GM12872 (cell line): ENCODE results near the gene WDR91.

Experiments
- CTCF ChIP-seq: IDR thresholded peaks from 3 replicates; pipeline ENCODE4 v1.5.1; 2011; ENCODE audit warnings: low read depth, mild to moderate bottlenecking, low read length, moderate library complexity; ENCODE audit not compliant: insufficient read depth

Gene WDR91

DNA sequence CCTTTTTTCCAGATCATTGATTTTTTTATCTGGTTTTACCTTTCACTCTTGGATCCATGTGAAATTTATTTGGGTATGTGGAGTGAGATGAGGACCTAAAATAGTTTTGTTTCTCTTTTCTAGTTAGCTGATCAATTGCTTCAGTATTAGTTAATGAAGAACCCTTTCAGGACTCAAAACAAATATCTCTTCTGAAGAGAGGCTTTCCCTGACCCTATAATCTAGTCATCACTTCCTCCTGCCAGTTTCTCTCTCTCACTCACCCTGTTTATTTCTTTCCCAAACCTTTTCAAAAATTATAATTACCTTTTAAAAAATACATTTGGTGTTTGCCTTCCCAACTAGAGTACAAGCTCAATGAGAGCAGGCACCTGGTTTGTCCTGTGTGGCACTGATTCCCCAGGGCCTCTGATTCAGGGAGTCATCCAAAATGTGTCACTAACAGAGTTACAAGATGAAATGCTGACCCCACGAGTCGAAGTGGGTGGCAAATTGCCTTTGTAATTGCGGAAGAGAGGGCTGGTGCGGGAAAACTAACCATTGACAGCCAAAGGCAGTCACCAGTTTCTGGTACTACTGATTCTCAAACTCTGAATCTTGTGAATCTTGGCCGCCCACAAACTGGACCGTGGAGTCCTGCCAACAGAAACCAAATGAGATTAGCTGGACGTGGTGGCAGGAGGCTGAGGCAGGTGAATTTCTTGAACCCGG lies 61.1 kb downstream of the WDR91 start:
- TF ChIP-seq CTCF, result no peak

GRCh38 chr7:135147899-135148721 lies 63.2 kb downstream of the WDR91 start, which contains the start of gene TMEM140:
TMEM140 (plus strand) TSS chr7:135148072; CDS start chr7:135164442, 16,370 bp downstream.
- TF ChIP-seq CTCF, result no peak; the same call in 2 of the 3 replicates

- TF ChIP-seq CTCF, result no peak
These were observed 63.9 kb downstream of the WDR91 start for GRCh38 chr7:135147341-135147898.

DNA sequence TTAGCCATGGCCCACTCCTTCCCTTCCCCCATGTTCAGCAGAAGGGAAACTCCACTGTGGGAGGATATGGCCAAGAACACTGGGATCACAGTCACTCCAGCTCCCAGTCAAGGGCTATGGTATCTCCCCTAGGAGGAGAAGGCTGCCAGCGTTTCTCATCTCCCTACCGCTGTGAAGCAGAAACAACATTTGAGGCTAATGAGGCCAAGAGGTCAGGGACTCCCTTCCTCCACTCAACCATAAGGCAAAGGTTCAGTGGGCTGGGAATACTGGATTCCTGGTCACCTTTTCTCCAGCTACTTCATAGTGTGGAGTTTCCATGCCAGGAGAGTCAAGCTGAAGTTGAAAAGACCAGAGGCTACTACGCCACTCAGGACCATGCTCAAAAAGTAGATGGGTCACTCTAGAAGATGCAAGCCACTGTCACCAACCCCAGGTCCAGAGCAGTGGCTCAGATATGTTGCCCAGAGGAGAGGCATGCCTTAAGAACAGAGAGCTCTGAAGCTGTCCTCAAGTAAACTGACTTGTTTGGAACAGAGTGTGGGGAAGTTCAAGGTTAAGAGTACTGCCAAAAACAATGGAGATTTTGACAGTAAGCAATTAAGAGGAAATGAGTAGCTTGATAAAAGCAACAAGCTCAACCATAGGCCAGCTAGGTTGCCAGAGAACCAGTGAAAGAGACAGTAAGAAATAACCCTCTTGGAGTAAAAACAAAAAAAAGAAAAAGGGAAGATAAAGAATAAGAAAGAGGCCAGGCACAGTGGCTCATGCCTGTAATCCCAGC lies 67.2 kb downstream of the WDR91 start:
- TF ChIP-seq CTCF, result no peak
